GM12891 (cell line): Measurements from ENCODE around the gene PALM3.

Experiments used
- DNase-seq: peaks from one replicate; pipeline ENCODE4 v3.0.0; 2011; ENCODE audit warnings: low spot score; ENCODE audit not compliant: insufficient read length
- FAIRE-seq: peaks from 2 replicates; lab custom pipeline; 2011; peaks lifted over from hg19 to GRCh38; lab: Jason Lieb, UNC
- PAX5 ChIP-seq: IDR thresholded peaks from 2 replicates; pipeline ENCODE4 v1.6.1; 2011; ENCODE audit warnings: low read length, moderate library complexity, mild to moderate bottlenecking; ENCODE audit not compliant: insufficient read depth, severe bottlenecking
- POLR2A ChIP-seq: IDR thresholded peaks from 2 replicates; pipeline ENCODE4 v1.6.1; 2011; ENCODE audit warnings: low read depth, low read length, control low read depth
- POLR2AphosphoS5 ChIP-seq: IDR thresholded peaks from 2 replicates; pipeline ENCODE4 v1.6.1; 2011; ENCODE audit warnings: low read depth, low read length, control low read depth
- POU2F2 ChIP-seq: IDR thresholded peaks from 2 replicates; pipeline ENCODE4 v1.6.1; 2011; ENCODE audit warnings: low read depth, mild to moderate bottlenecking, control low read depth, low read length, moderate library complexity
- SPI1 ChIP-seq: IDR thresholded peaks from 2 replicates; pipeline ENCODE4 v1.6.1; 2011; ENCODE audit warnings: low read depth, low read length, control low read depth
- TAF1 ChIP-seq: IDR thresholded peaks from 2 replicates; pipeline ENCODE4 v1.6.1; 2011; ENCODE audit warnings: low read depth, low read length, control low read depth

The PALM3 gene

GRCh38 chr19:14080887-14081796 lies 19.3 kb upstream of the PALM3 start:
- peak; percentile 97 for TF ChIP-seq SPI1
- 0 out of 2 replicates have a peak, but pooled peaks have one; percentile 37 for TF ChIP-seq POU2F2
- peak; percentile 39 for TF ChIP-seq POLR2A
- TF ChIP-seq TAF1, result peak; percentile 49; the same call in 1 of the 2 replicates
- TF ChIP-seq POLR2AphosphoS5, result no peak
- TF ChIP-seq PAX5, result no peak
- DNase-seq (peak; percentile 93), FAIRE-seq (peak; percentile 95)

DNA sequence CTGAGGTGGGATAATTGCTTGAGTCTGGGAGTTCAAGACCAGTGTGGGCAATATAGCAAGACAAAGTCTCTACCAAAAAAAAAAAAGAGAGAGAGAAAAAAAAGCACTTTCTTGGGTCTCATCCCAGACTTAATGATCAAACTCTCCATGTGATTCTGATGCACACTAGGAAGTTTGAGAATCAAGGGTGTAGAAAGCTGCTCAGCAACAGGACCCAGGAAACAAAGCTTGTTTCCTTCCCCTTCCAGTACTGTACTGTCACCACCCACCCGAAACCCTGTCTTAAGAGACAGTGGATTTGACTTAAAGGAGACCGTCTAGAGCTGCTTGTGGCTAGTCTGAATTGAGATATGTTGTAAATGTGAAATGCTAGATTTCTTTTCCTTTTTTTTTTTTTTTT lies 16.5 kb upstream of the PALM3 start:
- no peak for DNase-seq
- no peak for FAIRE-seq
- TF ChIP-seq SPI1, result no peak
- TF ChIP-seq PAX5, result no peak
- TF ChIP-seq POLR2A, result no peak
- no peak for TF ChIP-seq POU2F2
- no peak for TF ChIP-seq TAF1
- TF ChIP-seq POLR2AphosphoS5, result no peak

DNA sequence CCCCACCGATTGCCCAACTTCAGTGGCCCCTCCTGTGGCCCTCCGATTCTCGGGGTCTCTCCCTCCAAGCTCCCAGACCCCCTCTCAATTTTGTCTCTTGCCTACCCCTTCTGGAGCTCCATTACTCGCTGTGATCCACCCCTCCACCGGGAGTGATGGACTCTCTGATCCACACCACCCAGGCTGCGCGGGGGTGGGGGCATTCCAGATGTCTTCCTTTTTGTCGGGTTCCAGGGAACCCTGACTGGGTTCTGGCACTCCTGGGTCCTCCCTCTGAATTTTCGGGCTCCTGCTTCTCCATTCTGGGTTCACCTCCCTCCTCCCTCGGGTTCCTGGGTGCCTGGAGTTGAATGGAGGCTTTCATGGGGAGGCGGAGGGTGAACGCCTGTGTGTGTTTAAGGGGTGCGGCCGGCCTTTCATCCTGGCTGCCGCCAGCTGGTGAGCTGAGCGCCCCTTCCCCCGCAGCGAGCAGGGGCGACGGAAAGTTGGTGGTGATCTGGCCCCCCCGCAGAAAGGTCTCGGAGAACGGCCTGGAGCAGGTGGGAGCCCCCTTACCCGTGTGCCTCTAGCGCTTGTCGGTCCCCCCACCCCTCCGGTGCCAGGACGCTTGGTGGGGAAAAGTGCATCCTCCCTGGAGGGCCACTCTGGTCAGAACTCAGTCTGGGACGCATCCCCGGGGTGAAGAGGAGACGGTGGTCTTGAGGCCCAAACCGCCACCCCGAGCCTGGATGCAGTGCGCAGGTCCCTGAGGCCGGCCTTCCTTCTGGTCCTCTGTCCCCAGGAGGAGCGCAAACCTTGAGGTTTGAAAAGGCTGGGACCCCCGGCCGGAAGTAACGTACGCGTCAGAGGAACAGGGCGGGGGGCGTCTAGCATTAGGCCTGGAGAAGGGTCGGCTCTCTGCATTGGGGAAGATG lies 12.3 kb upstream of the PALM3 start:
- no peak for DNase-seq
- no peak for FAIRE-seq
- TF ChIP-seq PAX5, result no peak
- no peak for TF ChIP-seq POLR2A
- no peak for TF ChIP-seq TAF1
- no peak for TF ChIP-seq POLR2AphosphoS5
- no peak for TF ChIP-seq POU2F2
- TF ChIP-seq SPI1, result no peak

GRCh38 chr19:14073261-14073924 lies 11.5 kb upstream of the PALM3 start:
- FAIRE-seq (peak; percentile 78), DNase-seq (peak; percentile 76)

DNA sequence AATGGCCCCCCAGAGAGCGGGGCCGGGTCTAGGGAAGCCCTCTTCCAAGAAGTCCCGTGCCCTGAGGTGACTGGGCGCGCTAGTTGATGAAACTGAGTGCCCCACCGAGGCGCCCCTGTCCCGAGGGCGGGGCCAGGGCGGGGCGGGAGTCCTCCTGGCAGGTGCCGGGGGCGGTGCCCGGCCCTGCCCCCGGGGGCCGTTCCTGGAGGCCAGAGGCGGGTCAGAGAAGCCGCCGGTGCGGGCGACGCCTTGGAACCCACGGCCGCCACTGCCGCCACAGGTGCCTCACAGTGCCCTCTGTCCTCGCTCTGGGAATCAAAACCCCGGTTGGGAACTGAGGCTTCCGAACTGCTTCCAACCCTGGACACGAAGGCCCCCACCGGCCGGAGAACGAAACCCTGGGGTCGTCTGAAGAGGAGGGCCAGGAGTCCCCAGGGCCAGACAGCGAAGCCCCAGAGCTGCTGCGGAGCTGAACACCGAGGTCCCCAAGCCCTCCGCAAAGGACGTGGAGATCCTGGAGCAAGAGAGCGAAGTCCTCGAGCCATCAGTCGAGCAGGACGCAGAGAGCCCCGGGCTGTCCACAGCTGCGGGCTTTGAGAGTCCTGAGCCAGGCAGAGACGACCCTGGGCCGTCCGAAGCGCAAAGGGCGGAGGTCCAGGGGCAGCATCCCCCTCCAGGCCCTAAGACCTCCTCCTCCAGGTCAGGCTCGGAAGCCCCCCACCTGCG lies 10.8 kb upstream of the PALM3 start, which contains the start of gene MISP3:
TSS of gene MISP3 (plus strand) at position 252 of the 726 bp plus-strand sequence. CDS start 524 bp downstream, outside the sequence.
- TF ChIP-seq POLR2AphosphoS5 (no peak), PAX5 (no peak), POLR2A (no peak), POU2F2 (no peak), SPI1 (no peak), TAF1 (no peak)
- DNase-seq, result no peak
- no peak for FAIRE-seq

More at GRCh38 chr19:14073261-14073924, 11.5 kb upstream of the PALM3 start:
- no peak for TF ChIP-seq PAX5
- TF ChIP-seq SPI1, result no peak; the same call in 1 of the 2 replicates
- no peak for TF ChIP-seq POLR2A
- no peak for TF ChIP-seq TAF1
- TF ChIP-seq POLR2AphosphoS5, result no peak
- no peak for TF ChIP-seq POU2F2

GRCh38 chr19:14070268-14071050 lies 8.6 kb upstream of the PALM3 start:
- DNase-seq (no peak), FAIRE-seq (no peak)
- no peak for TF ChIP-seq SPI1
- TF ChIP-seq POLR2AphosphoS5, result no peak
- no peak for TF ChIP-seq PAX5
- TF ChIP-seq POLR2A, result no peak
- no peak for TF ChIP-seq TAF1
- TF ChIP-seq POU2F2, result no peak

DNA sequence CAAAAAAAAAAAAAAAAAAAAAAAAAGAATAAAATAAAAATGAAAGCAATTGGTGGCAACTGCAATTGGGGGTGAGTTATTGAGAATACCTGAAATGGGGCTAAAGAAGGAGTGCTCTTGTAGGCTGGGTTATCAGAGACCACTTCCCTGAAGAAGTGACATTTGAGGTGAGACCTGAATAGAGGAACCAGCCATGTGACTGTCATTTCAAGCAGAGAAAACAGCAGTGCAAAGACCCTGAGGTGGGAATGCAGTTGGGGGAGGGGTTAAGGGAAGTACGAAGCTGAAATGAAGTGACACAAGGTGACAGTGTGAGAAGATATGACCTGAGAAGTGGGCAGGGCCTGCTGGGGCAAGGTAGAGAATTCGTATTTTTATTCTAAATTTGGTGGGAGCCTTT lies 4.3 kb upstream of the PALM3 start:
- DNase-seq, result no peak
- FAIRE-seq, result no peak
- TF ChIP-seq PAX5 (no peak), POU2F2 (no peak), SPI1 (no peak), POLR2AphosphoS5 (no peak), POLR2A (no peak), TAF1 (no peak)

GRCh38 chr19:14063105-14063504 lies 1.2 kb upstream of the PALM3 start:
- no peak for FAIRE-seq
- DNase-seq, result no peak

More at GRCh38 chr19:14063105-14063504, 1.2 kb upstream of the PALM3 start:
- TF ChIP-seq TAF1, result no peak
- TF ChIP-seq POLR2A, result no peak
- TF ChIP-seq PAX5, result no peak
- no peak for TF ChIP-seq POLR2AphosphoS5
- TF ChIP-seq POU2F2, result no peak
- TF ChIP-seq SPI1, result no peak
